T-helper 1 cell treated with Interleukin-12 subunit alpha and Interleukin-12 subunit beta and Interleukin-4 antibody, amounts not matched to agents 30 μg/mL and 1 μg/mL, for 36 hours (primary cell): ENCODE results near the gene WFDC1.

ENCODE experiments used
- H3K27ac Mint-ChIP-seq: one replicate; pipeline ENCODE4 v1.8.0; 2021; ENCODE audit warnings: mild to moderate bottlenecking, mixed read lengths
- H3K27me3 Mint-ChIP-seq: one replicate; pipeline ENCODE4 v1.8.0; 2021; ENCODE audit warnings: low read depth, mixed read lengths
- H3K36me3 Mint-ChIP-seq: one replicate; pipeline ENCODE4 v1.8.0; 2021; ENCODE audit warnings: low read depth, mixed read lengths
- H3K4me1 Mint-ChIP-seq: one replicate; pipeline ENCODE4 v1.8.0; 2021; ENCODE audit warnings: low read depth, mixed read lengths
- H3K4me3 Mint-ChIP-seq: one replicate; pipeline ENCODE4 v1.8.0; 2021; ENCODE audit warnings: mild to moderate bottlenecking, moderate library complexity, mixed read lengths
- H3K9me3 Mint-ChIP-seq: one replicate; pipeline ENCODE4 v1.8.0; 2021; ENCODE audit warnings: mixed read lengths

The WFDC1 gene

DNA sequence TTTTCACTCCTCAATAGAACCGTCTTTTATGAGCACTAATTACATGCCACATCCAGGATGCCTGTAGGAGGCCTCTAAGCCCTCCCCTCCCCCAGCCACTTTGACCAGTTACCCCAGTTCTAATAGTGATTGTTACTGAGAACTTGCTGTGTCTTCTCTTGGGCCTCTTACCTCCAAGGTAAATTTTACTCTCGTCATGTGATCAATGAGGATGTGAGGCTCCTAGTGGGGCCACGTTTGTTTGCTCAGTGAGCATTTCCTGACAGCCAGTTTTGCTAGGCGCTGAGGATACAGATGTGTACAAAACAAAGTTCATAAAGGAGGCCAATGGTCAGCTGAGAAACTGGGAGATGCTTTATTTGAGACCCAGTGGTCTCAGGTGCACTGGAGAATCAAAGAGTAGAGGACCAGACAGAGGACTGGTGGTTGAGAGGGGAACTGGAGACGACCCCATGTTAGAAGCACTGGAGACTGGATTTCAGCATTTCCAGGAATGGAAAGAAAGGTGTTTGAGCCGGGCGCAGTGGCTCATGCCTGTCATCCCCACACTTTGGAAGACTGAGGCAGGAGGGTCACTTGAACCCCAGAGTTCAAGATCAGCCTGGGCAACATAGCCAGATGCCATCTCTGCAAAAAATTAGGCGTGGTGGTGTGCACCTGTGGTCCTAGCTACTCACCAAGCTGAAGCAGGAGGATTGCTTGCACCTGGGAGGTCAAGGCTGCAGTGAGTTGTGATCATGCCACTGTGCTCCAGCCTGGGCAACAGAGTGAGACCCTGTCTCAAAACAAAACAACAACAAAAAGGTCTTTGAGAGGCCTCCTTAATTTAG is 76.3 kb downstream of the WFDC1 start:
- no peak overlapping the region for H3K27ac Mint-ChIP-seq
- peaks cover 9% of the 10 kb centered on the region for H3K4me1 Mint-ChIP-seq
- peaks cover 70% of the 10 kb centered on the region for H3K27me3 Mint-ChIP-seq
- H3K4me3 Mint-ChIP-seq = no peak overlapping the region
- no peaks in the 10 kb centered on the region for H3K36me3 Mint-ChIP-seq
- no peaks in the 10 kb centered on the region for H3K9me3 Mint-ChIP-seq

DNA sequence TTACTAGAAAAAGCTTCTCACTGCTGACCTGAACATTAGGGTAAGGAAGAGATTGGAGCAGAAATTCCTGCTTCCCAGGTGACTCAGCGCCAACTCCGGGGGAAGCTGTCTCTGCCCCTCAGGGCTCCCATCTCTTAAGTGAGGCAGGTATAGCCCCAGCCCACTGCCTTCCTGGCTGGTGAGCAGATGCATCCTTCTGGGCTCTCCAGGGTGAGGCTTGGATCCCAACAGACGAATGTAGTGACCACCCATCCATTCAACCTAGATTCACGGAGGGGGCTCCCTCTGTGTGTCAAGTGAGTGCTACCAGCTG is 76.8 kb downstream of the WFDC1 start:
- Mint-ChIP-seq H3K4me3 (no peak overlapping the region), H3K27me3 (peaks cover 65% of the 10 kb centered on the region), H3K4me1 (peaks cover 9% of the 10 kb centered on the region), H3K9me3 (no peaks in the 10 kb centered on the region), H3K36me3 (no peaks in the 10 kb centered on the region), H3K27ac (no peak overlapping the region)

DNA sequence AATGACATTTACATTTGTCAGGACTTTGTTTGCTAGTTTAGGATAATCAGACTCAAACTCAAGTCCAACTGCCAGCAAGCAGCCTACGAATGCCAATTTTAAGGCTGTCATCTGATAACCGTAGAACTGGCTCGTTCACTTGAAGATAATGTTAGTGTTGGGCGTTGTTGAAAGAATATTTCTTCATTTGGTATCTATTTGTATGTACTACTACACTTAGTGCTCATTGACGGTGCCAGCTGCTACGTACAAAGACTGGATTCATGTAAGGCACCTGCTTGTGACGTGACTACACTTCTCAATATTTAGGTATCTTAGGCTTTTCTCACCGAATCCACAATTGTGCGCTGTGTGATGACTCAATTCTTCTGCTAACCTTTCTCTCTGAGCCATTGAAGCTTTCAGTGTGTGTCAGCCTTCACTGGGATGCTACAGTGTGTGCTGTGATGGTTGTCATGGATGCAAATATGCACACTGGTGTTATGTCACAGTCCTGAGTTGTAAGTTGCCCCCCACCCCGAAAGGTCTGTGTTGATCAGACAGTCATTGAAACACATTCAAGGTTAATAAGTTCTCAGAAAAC is 79.3 kb downstream of the WFDC1 start:
- Mint-ChIP-seq H3K9me3 (no peaks in the 10 kb centered on the region), H3K27me3 (peaks cover 45% of the 10 kb centered on the region), H3K36me3 (no peaks in the 10 kb centered on the region), H3K4me3 (no peak overlapping the region), H3K27ac (no peak overlapping the region), H3K4me1 (peaks cover 5% of the 10 kb centered on the region)

- Mint-ChIP-seq H3K4me3 (no peak overlapping the region), H3K27ac (no peak overlapping the region), H3K4me1 (peaks cover 4% of the 10 kb centered on the region), H3K36me3 (no peaks in the 10 kb centered on the region), H3K27me3 (peaks cover 31% of the 10 kb centered on the region), H3K9me3 (no peaks in the 10 kb centered on the region)
These were observed 83.4 kb downstream of the WFDC1 start for GRCh38 chr16:84378099-84378498.

- Mint-ChIP-seq H3K9me3 (no peaks in the 10 kb centered on the region), H3K27me3 (peaks cover 29% of the 10 kb centered on the region), H3K27ac (no peak overlapping the region), H3K4me1 (peaks cover 4% of the 10 kb centered on the region), H3K36me3 (no peaks in the 10 kb centered on the region), H3K4me3 (no peak overlapping the region)
These were observed 83.9 kb downstream of the WFDC1 start for GRCh38 chr16:84378567-84378966.

DNA sequence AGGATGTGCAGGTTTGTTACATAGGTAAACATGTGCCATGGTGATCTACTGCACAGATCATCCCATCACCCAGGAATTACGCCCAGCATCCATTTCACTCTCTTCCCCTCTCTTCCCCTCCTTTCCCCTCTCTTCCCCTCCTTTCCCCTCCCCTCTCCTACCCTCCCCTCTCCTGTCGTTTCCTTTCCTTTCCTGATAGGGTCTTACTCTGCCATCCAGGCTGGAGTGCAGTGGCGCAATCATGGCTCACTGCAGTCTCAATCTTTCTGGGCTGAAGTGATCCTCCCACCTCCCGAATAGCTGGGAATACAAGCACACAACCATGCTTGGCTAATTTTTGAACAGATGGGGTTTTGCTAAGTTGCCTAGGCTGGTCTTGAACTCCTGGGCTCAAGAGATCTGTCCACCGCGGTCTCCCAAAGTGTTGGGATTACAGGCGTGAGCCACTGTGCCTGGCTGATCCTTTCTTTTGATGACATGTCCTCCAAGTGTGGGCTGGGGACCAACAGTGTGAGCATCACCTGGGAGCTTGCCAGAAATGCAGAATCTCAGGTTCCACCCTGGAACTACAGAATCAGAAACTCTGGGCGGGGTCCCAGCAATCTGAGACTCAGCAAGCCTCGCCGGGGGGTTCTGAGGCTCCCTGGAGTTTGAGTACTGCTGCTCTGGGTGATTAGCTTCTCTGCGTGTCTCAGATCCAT is 84.5 kb downstream of the WFDC1 start:
- H3K4me1 Mint-ChIP-seq = peaks cover 4% of the 10 kb centered on the region
- peaks cover 23% of the 10 kb centered on the region for H3K27me3 Mint-ChIP-seq
- no peaks in the 10 kb centered on the region for H3K36me3 Mint-ChIP-seq
- no peaks in the 10 kb centered on the region for H3K9me3 Mint-ChIP-seq
- no peak overlapping the region for H3K27ac Mint-ChIP-seq
- no peak overlapping the region for H3K4me3 Mint-ChIP-seq
